Right lobe of liver (tissue), 4 donors: ENCODE measurements around the gene TPBGL.

Experiments
- CTCF ChIP-seq, 4 donors: fragments of 200-600 bp in 3 of 4; fragments of 450-650 bp in 1 of 4; IDR thresholded peaks; one replicate each; pipeline versions ENCODE4 v1.5.1 to v1.8.0; 2016 to 2022; ENCODE audit warnings: antibody characterized with exemption in 4 of 4, mild to moderate bottlenecking in 2 of 4
- POLR2A ChIP-seq: fragments of 450-650 bp; IDR thresholded peaks from one replicate; pipeline ENCODE4 v1.6.1; 2017; ENCODE audit warnings: antibody characterized with exemption, mild to moderate bottlenecking
- donor health status: DM: no; HTN: no; CAD: no.
- donor health status: DM: no; HTN: no; CAD: no.
- donor health status: DM: no; HTN: yes; CAD: no.

- TF ChIP-seq POLR2A (no peak), CTCF (IDR thresholded peaks at IDR 0.05) (no peak)
Measured at GRCh38 chr11:75277211-75277805, 36.7 kb downstream of the TPBGL start.
